HEK293 (cell line): Measurements from ENCODE around the gene ABCB4.

Experiments
- CTCF ChIA-PET: fragments of 350-600 bp; formaldehyde crosslinking; extraction: SDS; loops from one replicate; lab custom pipeline; 2021; ENCODE audit warnings: antibody characterized with exemption; lab: Yijun Ruan, JAX
- POLR2A ChIA-PET: fragments of 300-600 bp; formaldehyde crosslinking; extraction: SDS; loops from one replicate; lab custom pipeline; 2020; ENCODE audit warnings: antibody characterized with exemption, inconsistent platforms; lab: Yijun Ruan, JAX
- H3K27ac ChIP-seq: fragments of 200-500 bp; sonication (Bioruptor generic); 2 replicates; pipeline ENCODE4 v1.5.1; 2014; ENCODE audit warnings: low read depth, low read length, control low read depth, inconsistent platforms; ENCODE audit errors: extremely low read depth
- H3K36me3 ChIP-seq, 2 experiments: fragments of 200-500 bp in 1 of 2; sonication (Bioruptor generic) in 1 of 2; 1 replicate in 1 of 2; 2 replicates in 1 of 2; pipeline ENCODE4 v1.5.1; 2014 to 2017; ENCODE audit warnings: inconsistent platforms in 2 of 2, low read length in 2 of 2; ENCODE audit not compliant: control insufficient read depth in 2 of 2, insufficient read depth in 1 of 2
- H3K4me1 ChIP-seq: fragments of 200-500 bp; sonication (Bioruptor generic); 2 replicates; pipeline ENCODE4 v1.5.1; 2014; ENCODE audit warnings: mild to moderate bottlenecking, low read length, inconsistent platforms; ENCODE audit not compliant: control insufficient read depth, insufficient read depth
- H3K4me3 ChIP-seq: 2 replicates; pipeline ENCODE4 v1.5.1; 2011; ENCODE audit warnings: low read depth, mild to moderate bottlenecking, control low read depth, low read length, moderate library complexity
- H3K9me3 ChIP-seq: fragments of 200-500 bp; sonication (Bioruptor generic); 2 replicates; pipeline ENCODE4 v1.5.1; 2014; ENCODE audit warnings: low read depth, low read length, inconsistent platforms; ENCODE audit not compliant: control insufficient read depth, insufficient read depth
- ZFP41 ChIP-seq: fragments of 450-650 bp; formaldehyde crosslinking; IDR thresholded peaks from 2 replicates; pipeline ENCODE4 v1.5.1; 2016; ENCODE audit warnings: missing biosample characterization, missing genetic modification characterization, borderline replicate concordance
- ZNF10 ChIP-seq: fragments of 450-650 bp; formaldehyde crosslinking; IDR thresholded peaks from 2 replicates; pipeline ENCODE4 v1.5.1; 2017; ENCODE audit warnings: missing biosample characterization, missing genetic modification characterization
- ZNF214 ChIP-seq: fragments of 450-650 bp; formaldehyde crosslinking; IDR thresholded peaks from 2 replicates; pipeline ENCODE4 v1.5.1; 2017; ENCODE audit warnings: missing biosample characterization, mild to moderate bottlenecking, missing genetic modification characterization, borderline replicate concordance
- ZNF341 ChIP-seq: fragments of 450-650 bp; formaldehyde crosslinking; IDR thresholded peaks from 2 replicates; pipeline ENCODE4; 2016; ENCODE audit warnings: low read depth, missing biosample characterization, missing genetic modification characterization
- ZNF350 ChIP-seq: fragments of 450-650 bp; formaldehyde crosslinking; IDR thresholded peaks from 2 replicates; pipeline ENCODE4 v1.5.0; 2017; ENCODE audit warnings: missing biosample characterization, mild to moderate bottlenecking, missing genetic modification characterization
- ZNF530 ChIP-seq: fragments of 450-650 bp; formaldehyde crosslinking; IDR thresholded peaks from 2 replicates; pipeline ENCODE4 v1.5.1; 2016; ENCODE audit warnings: low read depth, missing biosample characterization, missing genetic modification characterization
- ZNF548 ChIP-seq: fragments of 450-650 bp; formaldehyde crosslinking; IDR thresholded peaks from 2 replicates; pipeline ENCODE4 v1.5.1; 2016; ENCODE audit warnings: missing biosample characterization, missing genetic modification characterization
- ZNF629 ChIP-seq: fragments of 450-650 bp; formaldehyde crosslinking; IDR thresholded peaks from 2 replicates; pipeline ENCODE4 v1.5.1; 2017; ENCODE audit warnings: missing biosample characterization, missing genetic modification characterization
- ZNF76 ChIP-seq: fragments of 450-650 bp; formaldehyde crosslinking; IDR thresholded peaks from 2 replicates; pipeline ENCODE4; 2016; ENCODE audit warnings: low read depth, missing biosample characterization, missing genetic modification characterization, borderline replicate concordance
- TF ChIP-seq, protein P1 (sequence below): fragments of 450-650 bp; formaldehyde crosslinking; IDR thresholded peaks from 2 replicates; pipeline ENCODE4 v1.5.1; 2016; ENCODE audit warnings: missing biosample characterization, missing genetic modification characterization
- TF ChIP-seq, protein P2 (sequence below): fragments of 450-650 bp; formaldehyde crosslinking; IDR thresholded peaks from 2 replicates; pipeline ENCODE4 v1.5.1; 2016; ENCODE audit warnings: missing biosample characterization, missing genetic modification characterization, borderline replicate concordance
- TF ChIP-seq, protein P3 (sequence below): fragments of 450-650 bp; formaldehyde crosslinking; IDR thresholded peaks from 2 replicates; pipeline ENCODE4 v1.5.1; 2016; ENCODE audit warnings: missing biosample characterization, missing genetic modification characterization
- TF ChIP-seq, protein P4 (sequence below): fragments of 450-650 bp; formaldehyde crosslinking; optimal IDR thresholded peaks from 2 replicates; pipeline ENCODE3; 2016; ENCODE audit warnings: missing biosample characterization, mild to moderate bottlenecking, missing genetic modification characterization
- TF ChIP-seq, protein P5 (sequence below): fragments of 450-650 bp; formaldehyde crosslinking; IDR thresholded peaks from 2 replicates; pipeline ENCODE4 v1.5.1; 2017; ENCODE audit warnings: missing biosample characterization, missing genetic modification characterization

ABCB4 gene

DNA sequence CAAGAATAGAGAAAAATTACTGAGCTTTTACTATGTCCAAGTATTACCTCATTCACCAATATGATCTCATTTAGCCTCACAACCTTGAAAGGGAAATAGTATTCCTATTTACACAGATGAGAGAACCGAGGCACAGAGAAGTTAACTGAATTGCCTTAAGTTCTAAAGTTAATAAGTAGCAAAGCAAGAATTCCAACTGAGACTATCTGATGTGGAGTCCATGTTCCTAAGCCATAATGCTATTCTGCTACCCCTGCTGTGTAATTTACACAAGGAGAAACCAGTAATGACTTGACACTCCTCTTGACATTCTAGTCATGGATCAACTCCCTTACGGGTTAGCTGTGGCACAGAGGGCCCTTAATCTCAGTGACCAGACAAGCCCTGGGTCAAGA is 60.7 kb downstream of the ABCB4 start (continued):
- TF ChIP-seq, protein P1, sequence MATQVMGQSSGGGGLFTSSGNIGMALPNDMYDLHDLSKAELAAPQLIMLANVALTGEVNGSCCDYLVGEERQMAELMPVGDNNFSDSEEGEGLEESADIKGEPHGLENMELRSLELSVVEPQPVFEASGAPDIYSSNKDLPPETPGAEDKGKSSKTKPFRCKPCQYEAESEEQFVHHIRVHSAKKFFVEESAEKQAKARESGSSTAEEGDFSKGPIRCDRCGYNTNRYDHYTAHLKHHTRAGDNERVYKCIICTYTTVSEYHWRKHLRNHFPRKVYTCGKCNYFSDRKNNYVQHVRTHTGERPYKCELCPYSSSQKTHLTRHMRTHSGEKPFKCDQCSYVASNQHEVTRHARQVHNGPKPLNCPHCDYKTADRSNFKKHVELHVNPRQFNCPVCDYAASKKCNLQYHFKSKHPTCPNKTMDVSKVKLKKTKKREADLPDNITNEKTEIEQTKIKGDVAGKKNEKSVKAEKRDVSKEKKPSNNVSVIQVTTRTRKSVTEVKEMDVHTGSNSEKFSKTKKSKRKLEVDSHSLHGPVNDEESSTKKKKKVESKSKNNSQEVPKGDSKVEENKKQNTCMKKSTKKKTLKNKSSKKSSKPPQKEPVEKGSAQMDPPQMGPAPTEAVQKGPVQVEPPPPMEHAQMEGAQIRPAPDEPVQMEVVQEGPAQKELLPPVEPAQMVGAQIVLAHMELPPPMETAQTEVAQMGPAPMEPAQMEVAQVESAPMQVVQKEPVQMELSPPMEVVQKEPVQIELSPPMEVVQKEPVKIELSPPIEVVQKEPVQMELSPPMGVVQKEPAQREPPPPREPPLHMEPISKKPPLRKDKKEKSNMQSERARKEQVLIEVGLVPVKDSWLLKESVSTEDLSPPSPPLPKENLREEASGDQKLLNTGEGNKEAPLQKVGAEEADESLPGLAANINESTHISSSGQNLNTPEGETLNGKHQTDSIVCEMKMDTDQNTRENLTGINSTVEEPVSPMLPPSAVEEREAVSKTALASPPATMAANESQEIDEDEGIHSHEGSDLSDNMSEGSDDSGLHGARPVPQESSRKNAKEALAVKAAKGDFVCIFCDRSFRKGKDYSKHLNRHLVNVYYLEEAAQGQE: no peak
- TF ChIP-seq ZNF548 (tag by site-specific recombination) (no peak), ZNF629 (tag by site-specific recombination) (no peak)
- TF ChIP-seq, protein P2, sequence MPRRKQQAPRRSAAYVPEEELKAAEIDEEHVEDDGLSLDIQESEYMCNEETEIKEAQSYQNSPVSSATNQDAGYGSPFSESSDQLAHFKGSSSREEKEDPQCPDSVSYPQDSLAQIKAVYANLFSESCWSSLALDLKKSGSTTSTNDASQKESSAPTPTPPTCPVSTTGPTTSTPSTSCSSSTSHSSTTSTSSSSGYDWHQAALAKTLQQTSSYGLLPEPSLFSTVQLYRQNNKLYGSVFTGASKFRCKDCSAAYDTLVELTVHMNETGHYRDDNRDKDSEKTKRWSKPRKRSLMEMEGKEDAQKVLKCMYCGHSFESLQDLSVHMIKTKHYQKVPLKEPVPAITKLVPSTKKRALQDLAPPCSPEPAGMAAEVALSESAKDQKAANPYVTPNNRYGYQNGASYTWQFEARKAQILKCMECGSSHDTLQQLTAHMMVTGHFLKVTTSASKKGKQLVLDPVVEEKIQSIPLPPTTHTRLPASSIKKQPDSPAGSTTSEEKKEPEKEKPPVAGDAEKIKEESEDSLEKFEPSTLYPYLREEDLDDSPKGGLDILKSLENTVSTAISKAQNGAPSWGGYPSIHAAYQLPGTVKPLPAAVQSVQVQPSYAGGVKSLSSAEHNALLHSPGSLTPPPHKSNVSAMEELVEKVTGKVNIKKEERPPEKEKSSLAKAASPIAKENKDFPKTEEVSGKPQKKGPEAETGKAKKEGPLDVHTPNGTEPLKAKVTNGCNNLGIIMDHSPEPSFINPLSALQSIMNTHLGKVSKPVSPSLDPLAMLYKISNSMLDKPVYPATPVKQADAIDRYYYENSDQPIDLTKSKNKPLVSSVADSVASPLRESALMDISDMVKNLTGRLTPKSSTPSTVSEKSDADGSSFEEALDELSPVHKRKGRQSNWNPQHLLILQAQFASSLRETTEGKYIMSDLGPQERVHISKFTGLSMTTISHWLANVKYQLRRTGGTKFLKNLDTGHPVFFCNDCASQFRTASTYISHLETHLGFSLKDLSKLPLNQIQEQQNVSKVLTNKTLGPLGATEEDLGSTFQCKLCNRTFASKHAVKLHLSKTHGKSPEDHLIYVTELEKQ (tag by site-specific recombination): no peak
- TF ChIP-seq, all 188 proteins: peak for 0

DNA sequence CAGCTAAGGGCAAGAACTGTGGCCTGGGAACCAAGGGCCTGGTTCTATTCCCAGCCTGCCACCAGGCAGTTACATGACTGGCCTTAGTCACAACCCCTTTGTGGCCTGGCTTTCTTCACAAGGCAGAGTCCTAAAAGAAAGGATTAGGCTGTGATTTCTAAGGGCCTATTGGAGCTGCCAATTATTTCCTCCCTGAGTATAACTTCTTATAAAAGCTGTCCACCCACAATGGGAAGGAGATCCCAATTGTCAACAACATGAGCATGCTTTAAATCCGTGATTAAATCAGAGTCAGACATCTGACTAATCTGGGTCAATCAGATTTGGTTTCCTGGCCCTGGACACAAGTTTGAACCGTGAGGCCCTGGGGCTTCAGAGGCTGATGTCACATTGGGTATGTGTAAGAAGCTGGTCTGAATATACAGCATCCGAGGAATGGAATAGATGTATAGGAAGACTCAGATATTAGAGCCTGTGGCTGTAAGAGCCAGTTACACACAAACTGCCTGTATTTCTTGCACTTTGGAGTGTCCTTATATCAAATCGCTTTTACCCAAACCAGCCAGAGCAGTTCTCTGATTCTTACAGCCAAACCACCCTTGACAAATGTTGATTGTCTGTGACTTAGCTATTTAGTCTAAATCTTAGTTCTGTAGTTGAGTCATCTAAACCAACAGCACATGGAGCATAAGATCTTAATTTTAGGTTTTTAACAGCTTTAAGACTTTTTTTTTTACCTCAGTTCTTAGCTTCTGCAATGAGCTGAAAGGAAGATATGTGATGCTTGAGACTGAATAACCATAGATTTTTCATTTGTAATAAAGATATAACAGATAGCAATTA is 61.3 kb downstream of the ABCB4 start:
- Histone ChIP-seq H3K4me1 (no peaks in the 10 kb centered on the region), H3K27ac (no peak overlapping the region), H3K9me3 (no peaks in the 10 kb centered on the region), H3K36me3 (no peaks in the 10 kb centered on the region), H3K4me3 (no peak overlapping the region)
- no peak for TF ChIP-seq ZNF530 (tag by site-specific recombination)
- ChIA-PET CTCF (interaction anchor here (0.6 to 9.6 kb wide), 8 partner anchors 10 to 546 kb away, joined by 3 to 163 read pairs (median 3); no protein-coding TSS in a partner anchor), POLR2A (no interaction called here)

DNA sequence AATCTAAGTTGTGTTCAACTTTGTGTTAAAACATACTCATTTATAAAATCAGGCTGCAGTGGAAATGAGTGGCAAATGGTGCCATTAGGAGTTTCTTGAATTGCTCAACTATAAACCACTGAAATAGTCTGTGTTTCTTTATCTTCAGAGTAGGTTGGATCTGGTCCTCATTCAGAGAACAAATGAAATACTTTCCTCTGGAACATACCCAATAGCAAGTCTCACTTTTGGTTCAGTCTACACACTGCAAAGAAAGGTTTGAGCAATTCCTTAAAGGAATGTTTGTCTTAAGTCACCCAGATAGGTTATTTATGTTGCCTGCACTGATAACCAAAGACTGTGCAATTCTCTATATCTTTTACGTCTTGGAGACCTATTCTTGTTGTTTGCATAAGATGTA is 62.5 kb downstream of the ABCB4 start:
- Histone ChIP-seq H3K4me3 (no peak overlapping the region), H3K4me1 (no peaks in the 10 kb centered on the region), H3K27ac (no peak overlapping the region), H3K36me3 (no peaks in the 10 kb centered on the region), H3K9me3 (no peaks in the 10 kb centered on the region)
- ChIA-PET POLR2A (no interaction called here), CTCF (interaction anchor here (0.6 to 9.6 kb wide), 3 partner anchors 25 to 486 kb away, joined by 3 to 163 read pairs (median 6); no protein-coding TSS in a partner anchor)
- TF ChIP-seq, protein P3, sequence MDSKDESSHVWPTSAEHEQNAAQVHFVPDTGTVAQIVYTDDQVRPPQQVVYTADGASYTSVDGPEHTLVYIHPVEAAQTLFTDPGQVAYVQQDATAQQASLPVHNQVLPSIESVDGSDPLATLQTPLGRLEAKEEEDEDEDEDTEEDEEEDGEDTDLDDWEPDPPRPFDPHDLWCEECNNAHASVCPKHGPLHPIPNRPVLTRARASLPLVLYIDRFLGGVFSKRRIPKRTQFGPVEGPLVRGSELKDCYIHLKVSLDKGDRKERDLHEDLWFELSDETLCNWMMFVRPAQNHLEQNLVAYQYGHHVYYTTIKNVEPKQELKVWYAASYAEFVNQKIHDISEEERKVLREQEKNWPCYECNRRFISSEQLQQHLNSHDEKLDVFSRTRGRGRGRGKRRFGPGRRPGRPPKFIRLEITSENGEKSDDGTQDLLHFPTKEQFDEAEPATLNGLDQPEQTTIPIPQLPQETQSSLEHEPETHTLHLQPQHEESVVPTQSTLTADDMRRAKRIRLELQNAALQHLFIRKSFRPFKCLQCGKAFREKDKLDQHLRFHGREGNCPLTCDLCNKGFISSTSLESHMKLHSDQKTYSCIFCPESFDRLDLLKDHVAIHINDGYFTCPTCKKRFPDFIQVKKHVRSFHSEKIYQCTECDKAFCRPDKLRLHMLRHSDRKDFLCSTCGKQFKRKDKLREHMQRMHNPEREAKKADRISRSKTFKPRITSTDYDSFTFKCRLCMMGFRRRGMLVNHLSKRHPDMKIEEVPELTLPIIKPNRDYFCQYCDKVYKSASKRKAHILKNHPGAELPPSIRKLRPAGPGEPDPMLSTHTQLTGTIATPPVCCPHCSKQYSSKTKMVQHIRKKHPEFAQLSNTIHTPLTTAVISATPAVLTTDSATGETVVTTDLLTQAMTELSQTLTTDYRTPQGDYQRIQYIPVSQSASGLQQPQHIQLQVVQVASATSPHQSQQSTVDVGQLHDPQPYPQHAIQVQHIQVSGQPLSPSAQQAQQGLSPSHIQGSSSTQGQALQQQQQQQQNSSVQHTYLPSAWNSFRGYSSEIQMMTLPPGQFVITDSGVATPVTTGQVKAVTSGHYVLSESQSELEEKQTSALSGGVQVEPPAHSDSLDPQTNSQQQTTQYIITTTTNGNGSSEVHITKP (tag by site-specific recombination): no peak
- no peak for TF ChIP-seq ZNF214 (tag by site-specific recombination)
- TF ChIP-seq, protein P4, sequence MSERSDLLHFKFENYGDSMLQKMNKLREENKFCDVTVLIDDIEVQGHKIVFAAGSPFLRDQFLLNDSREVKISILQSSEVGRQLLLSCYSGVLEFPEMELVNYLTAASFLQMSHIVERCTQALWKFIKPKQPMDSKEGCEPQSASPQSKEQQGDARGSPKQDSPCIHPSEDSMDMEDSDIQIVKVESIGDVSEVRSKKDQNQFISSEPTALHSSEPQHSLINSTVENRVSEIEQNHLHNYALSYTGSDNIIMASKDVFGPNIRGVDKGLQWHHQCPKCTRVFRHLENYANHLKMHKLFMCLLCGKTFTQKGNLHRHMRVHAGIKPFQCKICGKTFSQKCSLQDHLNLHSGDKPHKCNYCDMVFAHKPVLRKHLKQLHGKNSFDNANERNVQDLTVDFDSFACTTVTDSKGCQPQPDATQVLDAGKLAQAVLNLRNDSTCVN (tag by site-specific recombination): no peak
- no peak for TF ChIP-seq ZNF350 (tag by site-specific recombination)
- TF ChIP-seq ZNF10 (tag by site-specific recombination): no peak
- no peak for TF ChIP-seq ZFP41 (tag by site-specific recombination)
- no peak for TF ChIP-seq ZNF76 (tag by site-specific recombination)
- no peak for TF ChIP-seq ZNF548 (tag by site-specific recombination)
- TF ChIP-seq, protein P5, sequence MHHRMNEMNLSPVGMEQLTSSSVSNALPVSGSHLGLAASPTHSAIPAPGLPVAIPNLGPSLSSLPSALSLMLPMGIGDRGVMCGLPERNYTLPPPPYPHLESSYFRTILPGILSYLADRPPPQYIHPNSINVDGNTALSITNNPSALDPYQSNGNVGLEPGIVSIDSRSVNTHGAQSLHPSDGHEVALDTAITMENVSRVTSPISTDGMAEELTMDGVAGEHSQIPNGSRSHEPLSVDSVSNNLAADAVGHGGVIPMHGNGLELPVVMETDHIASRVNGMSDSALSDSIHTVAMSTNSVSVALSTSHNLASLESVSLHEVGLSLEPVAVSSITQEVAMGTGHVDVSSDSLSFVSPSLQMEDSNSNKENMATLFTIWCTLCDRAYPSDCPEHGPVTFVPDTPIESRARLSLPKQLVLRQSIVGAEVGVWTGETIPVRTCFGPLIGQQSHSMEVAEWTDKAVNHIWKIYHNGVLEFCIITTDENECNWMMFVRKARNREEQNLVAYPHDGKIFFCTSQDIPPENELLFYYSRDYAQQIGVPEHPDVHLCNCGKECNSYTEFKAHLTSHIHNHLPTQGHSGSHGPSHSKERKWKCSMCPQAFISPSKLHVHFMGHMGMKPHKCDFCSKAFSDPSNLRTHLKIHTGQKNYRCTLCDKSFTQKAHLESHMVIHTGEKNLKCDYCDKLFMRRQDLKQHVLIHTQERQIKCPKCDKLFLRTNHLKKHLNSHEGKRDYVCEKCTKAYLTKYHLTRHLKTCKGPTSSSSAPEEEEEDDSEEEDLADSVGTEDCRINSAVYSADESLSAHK (tag by site-specific recombination): no peak
- no peak for TF ChIP-seq ZNF341
